NCI-H460 (cell line): ENCODE measurements around the gene GPM6B. TPM values are rescaled to one million over a fixed set of nuclear protein-coding genes. Genes with fewer than 3 reads are reported as not detected.

Experiments
- DNase-seq: peaks from one replicate; pipeline ENCODE4 v3.0.0-alpha.2; 2016; ENCODE audit warnings: low read depth; ENCODE audit errors: extremely low read depth
- total RNA-seq: library from RNA; depleted of rRNA; stranded (reverse); fragments of >200 nt; shearing (Covaris generic); gene quantifications from 2 replicates; pipeline ENCODE4 v1.2.3, GENCODE V29; 2014

The GPM6B gene
- total RNA-seq, 1 experiment from 2014 or later = 0.50 TPM

DNA sequence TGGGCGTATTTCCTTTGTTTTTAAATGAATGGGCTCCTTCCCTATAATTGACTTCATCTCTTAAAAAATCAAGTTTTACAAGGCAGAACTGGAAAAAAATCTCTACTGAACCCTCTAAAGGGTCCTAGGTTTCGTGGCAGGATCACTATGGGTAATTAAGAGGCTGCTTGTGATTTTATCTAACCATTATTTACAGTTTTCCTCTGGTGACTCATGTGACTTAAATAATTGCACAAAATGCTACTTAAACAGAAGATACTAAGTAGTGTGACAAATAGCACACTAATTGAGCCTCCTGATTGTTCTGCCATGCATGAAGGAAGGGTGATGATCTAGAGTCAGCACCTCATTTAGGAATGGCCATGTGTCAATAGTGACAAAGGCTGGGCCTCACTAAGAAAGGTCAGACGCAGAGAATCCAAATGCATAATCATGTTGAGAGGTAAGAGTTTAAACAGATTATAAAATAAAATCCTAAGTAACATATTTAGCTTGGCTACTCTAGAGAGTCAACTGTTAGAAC is 46.8 kb downstream of the GPM6B start:
- no peak for DNase-seq

DNA sequence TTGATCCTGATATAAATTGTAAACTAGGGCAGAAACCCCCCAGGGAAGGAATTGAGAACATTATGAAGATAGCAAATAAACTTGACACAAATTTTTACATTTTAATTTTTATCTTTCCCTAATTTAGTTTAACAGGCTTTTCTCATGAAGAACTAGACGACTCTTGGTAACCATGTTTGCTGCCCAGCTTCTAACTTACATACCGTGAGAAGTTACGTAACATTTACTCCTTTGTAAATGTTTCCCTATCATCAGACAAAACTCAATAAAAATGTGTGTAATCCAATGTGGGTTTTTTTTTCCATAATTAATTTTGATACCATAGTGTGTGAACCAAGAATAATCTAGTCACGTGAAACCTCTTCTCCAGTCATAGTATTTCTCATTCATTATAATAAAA is 48.0 kb downstream of the GPM6B start:
- no peak for DNase-seq

DNA sequence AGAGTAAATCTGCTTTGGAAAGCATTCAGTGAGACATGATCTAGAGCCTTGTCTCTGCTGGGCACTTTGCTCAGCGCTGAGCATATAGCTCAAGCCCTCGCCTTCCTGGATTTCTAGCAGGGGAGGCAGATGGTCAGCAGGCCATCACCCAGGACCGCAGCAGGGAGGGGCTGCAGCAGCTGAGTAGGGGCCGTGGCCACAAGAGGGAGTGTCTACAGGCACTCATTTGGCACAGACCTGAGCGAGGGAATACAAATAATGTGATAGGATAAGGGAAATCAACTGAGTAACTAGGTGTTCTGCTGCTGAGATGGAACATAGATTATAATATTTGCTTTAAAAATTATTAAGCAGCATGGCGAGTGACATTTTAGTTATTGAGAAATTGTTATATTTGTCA is 52.1 kb downstream of the GPM6B start:
- DNase-seq = no peak

DNA sequence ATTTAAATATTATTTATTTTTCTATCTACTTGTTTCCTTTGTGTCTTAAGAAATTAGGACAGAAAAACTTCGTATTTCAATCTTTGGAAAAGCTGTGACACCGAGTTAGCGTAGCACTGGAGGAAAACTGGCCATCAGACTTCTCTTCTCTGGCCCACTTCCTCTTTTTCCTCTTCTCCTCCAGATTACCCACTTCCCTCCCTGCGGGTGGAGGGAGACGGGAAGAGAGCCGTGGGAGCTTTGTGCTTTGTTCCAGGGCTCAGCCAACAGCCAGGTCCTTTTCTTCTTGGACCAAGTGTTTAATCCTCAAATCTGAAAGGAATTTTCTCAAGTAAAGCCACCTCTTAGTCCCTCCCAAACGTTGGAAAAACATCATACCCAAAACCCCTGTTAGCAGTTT is 52.6 kb downstream of the GPM6B start:
- DNase-seq = no peak

DNA sequence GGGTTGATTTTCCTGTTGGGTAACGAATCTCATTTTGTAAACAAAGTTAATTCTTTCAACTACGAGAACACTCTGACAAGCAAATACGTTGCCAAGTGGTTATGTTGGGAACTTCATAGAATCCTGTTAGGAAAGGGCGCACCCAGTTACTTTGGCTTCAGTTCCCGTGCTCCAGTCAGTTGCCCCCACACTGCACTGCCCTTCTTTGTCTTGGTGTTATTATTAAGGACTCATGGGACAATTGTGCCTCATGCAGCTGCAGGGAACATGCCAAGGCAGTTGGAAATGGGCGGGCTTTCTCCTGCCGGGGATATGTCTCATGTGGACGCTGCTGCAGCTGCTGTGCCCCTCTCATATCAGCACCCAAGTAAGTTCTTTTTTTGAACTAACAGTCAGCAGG is 53.4 kb downstream of the GPM6B start:
- DNase-seq = no peak

DNA sequence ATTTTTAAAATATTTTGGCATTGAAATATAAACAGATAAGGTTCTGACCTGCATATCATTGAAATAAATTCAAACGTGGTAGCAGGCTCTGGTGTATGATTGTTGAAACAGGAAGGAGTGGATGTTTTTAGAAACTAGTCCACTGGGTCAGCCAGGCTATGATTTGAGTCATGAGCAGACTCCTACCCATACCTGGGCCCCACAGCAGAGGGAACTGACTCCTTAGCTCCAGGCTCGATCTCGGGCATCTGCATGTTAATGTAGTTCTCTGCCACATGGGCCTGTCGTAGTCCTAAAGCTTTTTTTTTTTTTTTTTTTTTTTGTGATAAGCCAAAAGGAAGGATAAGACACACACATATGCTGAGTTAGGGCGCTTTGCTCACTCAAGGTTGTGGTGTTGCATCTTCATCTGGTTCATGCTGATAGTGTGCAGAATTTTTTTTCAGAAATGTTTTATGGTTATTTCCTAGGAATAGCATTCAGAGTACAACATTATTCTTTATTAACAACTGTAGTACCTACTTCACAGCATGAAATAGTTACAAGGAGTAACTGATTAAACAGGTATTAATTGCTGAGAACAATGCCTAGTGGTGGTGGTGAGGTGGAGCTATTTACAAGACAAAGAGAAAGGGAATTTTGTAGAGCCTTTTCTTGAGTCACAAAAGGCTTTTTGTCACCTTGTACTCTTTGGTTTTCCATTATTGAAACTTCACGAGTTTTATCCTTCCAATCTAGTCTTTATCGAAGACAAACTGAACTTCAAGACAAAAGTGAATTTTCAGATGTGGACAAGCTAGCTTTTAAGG is 55.1 kb downstream of the GPM6B start:
- DNase-seq = no peak

DNA sequence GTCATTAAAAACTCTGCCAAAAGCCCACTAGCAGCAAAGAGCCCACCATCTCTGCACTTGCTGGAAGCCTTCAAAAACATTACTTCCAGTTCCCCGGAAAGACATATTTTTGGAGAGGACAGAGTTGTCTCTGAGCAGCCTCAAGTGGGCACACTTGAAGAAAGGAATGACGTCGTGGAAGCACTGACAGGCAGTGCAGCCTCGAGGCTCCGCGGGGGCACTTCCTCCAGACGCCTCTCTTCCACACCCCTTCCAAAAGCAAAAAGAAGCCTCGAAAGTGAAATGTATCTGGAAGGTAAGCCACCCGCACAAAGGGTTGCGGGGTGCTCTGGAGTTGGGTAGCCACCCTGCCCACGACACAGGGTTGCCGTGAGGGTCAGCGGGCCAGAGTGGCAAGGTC is 56.5 kb downstream of the GPM6B start:
- no peak for DNase-seq

DNA sequence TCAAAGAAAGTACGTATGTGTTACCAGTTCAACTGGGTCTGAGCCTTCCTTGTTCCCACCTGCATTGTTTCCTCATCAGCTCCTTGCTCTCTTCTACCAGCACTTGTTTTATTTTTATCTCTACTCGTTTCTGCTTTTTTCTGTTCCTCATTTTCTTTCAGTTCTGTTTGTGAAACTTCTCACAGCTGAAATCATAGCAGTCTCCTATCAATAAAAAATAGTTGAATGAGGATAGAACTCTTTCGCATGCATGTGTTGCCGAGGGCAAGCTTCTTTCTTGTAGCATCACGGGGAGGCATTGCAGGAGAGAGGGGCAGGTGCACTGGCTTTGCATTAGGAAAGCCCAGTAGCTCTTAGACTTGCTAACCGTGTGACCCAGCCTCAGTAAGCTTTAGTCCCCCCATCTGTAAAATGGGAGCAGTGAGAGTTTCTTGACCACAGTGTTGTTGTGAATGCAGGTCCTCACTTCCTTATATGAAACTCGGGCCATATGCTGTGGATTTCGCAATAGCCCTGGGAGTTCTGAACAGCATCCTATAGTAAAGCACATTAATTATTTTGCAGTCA is 57.7 kb downstream of the GPM6B start:
- no peak for DNase-seq

DNA sequence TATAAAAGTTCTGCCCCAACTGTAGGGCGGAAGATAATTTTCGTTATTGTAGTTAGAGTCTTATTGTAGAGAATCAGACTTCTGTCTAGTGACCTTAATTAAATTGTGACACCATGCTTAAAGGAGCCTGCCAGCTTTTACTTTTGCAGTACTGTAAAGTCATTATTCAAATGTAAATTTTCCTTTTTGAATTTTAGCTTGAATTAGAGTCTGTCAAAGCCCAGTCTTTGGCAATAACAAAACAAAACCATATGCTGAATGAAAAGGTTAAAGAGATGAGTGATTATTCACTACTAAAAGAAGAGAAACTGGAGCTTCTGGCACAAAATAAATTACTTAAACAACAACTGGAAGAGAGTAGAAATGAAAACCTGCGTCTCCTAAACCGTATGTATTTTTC is 60.5 kb downstream of the GPM6B start:
- no peak for DNase-seq

DNA sequence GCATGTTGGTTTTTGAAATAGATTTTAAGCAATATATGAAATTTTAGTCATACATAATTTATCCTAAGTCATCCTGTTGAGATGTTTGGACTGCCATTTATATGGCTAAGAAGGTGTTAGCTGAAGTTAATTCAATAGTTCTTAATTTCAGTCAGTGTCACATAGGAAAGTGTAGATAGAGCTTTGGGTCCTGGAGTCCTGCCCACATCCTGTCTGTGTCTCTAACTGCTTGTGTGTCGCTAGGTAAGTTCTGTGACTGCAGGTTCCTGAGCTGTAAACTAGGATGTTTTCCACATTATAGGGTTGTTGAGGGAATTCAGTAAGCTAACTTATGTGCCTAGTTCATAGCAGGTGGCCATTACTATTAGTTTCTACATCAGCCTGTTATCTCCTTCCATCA is 61.6 kb downstream of the GPM6B start:
- no peak for DNase-seq

DNA sequence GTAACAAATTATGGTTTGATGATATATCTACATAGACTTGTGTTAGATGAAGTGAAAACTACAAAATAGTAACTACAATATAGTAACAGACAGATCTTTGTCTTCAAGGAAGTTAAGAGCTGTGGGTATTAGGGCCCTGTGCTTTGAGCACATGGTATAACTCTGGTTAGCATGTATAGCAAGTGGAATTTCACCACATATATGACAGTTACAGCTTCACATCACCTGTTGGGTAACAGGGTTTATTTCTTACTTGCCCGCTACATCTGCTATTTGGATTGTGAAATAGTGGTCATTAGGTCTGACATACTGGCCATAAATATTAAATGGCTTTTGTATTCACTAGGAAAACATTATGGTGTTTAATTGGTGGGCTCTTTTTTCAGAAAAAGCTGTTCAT is 62.1 kb downstream of the GPM6B start:
- no peak for DNase-seq

DNA sequence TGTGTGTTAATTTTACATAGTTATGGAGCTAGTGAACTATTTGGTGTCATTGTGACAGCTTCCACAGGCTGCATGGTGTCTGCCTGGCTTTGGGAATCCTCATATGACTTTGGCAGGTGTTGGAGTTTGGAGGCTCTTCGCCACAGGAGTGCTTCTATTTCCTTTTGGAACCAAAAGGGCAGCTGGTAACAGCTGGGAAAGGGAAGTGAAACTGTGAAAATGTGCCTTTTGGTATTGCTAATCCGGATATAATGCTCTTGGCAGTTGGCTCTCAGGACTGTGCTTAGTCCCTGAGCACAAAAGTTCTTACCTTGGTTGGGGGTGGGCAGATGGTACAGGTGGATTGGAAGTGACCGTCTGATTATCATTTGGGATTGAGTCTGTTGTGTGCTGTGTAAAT is 64.2 kb downstream of the GPM6B start:
- DNase-seq = no peak

DNA sequence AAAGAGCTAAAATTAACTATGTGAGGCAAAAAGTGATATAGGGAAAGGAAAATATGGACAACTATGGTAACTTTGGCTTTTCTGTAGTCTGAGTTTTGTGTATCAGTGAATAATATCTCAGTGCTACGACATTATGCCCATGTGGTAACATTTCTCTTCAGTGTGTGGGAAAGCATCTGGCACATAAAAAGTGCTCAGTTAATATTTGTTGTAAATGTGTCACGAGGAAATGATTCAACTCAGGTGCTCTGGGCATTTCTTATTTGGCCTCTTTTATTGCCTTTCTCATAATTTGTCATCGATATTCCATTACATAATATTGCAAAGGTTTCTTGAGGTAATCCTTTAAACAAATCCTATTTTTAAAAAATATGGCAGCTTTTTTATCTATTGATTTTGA is 64.8 kb downstream of the GPM6B start:
- DNase-seq = no peak

DNA sequence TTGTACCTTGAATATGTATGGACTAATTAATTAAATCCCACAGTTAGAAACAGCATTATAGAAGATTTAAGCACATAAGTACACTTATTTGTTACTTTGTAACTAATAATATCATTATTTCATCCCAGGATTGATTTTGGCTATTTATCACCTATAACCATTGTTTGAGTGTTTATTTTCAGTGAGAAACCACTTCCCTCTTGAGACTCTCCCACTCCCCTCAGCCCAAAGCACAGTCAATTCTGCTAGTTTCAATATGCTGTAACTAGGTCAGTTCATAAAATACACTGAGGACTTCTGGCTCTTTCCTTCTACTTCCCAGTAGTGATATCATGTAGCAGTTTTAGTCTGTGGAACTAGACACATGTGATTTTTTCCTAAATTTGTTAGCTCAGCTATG is 66.1 kb downstream of the GPM6B start:
- no peak for DNase-seq

DNA sequence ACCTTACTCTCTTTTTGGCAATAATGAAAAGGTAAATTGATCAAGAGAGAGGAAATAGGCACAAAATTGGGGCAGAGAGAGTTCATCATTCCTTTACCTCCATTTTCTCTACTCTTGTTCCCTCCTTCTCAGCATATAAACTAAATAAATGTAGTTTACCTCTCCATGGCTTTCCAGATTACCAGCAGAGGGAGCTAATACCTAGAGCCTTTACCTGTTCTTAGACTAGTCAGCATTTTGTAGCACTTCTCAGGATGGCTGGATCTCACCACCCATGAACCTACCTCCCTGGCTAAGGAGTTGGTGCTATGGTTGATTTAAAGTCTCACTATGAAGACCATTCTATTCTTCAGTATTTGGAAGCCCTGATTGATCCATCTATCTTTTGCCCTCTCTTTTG is 66.7 kb downstream of the GPM6B start:
- peak; percentile 55 for DNase-seq

DNA sequence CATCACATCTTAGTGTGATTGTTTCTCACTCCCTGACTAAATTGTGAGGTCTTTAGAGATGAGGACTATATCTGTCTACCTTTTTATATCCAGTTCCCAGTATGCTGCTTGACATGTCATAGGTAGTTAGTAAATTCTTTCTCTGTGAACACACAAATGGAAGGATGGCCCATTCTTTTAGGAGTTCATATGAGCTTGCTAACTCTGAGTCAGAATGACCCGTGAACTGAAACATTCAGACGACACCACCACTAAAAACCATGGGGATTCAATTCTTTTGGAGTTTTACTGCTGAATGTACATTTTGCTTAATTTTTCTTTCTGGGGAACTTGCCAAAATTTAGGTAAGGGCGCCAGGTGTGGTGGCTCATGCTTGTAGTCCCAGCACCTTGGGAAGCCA is 68.4 kb downstream of the GPM6B start:
- DNase-seq = no peak

DNA sequence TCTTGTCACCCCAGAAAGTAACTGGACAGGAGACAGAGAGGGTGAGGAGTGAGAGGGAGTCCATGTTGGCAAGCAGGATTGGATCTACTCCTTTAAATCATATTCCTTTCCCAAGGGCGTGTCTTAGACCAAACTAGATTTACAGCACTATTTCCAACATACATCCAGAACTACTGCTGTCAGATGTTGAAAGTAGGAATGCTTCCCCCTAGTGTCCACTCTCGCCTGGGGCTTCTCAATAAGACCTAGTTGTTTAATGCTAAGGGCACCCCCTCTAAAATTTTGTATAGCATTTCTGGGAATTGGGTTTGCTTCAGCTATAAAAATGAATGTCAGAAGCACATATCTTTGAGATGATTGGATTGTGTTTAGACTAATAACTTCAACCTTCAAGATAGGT is 69.1 kb downstream of the GPM6B start:
- DNase-seq = peak; percentile 28

DNA sequence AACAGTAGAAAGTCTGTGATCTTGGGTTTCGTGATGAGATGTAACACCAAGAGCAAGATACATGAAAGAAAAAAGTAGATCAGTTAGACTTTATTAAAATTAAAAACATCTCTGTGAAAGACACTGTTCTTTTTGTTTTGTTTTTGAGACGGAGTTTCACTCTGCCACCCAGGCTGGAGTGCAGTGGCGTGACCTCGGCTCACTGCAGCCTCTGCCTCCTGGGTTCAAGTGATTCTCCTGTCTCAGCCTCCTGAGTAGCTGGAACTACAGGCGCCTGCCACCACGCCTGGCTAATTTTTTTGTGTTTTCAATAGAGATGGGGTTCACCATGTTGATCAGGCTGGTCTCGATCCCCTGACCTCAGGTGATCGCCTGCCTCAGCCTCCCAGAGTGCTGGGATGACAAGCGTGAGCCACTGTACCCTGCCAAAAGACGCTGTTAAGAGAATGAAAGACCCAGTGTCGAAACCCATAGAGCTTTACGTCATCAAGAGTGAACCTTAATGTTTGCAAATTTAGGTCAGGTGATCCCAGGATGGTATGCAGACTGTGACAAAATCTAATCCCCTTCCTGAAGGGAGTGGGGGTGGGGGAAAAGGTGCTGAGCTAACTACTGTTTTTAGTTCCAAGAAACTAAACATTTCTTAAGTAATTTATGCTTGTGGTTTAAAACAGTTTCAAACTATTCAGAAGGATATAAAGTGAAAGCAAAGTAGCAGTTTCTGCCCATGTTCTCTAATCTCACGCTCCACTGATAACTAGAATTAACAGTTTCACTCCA is 74.3 kb downstream of the GPM6B start:
- no peak for DNase-seq

DNA sequence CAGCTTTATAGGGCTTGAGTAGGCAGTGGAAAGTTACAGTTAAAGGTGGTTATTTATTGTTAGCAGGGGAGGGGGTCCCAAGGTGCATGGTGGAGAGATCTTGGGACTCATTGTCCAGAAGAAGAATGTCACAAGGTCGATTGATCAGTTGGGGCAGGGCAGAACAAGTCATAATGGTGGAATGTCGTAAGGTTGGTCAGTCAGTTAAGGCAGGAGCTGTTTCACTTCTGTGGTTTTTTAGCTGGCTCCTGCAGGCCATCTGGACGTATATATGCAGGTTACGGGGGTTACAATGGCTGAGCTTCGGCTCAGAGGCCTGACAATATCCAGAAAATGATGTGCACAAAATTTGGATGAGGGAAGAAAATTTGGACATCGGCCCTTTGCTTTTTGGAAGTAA is 75.2 kb downstream of the GPM6B start:
- DNase-seq = no peak

DNA sequence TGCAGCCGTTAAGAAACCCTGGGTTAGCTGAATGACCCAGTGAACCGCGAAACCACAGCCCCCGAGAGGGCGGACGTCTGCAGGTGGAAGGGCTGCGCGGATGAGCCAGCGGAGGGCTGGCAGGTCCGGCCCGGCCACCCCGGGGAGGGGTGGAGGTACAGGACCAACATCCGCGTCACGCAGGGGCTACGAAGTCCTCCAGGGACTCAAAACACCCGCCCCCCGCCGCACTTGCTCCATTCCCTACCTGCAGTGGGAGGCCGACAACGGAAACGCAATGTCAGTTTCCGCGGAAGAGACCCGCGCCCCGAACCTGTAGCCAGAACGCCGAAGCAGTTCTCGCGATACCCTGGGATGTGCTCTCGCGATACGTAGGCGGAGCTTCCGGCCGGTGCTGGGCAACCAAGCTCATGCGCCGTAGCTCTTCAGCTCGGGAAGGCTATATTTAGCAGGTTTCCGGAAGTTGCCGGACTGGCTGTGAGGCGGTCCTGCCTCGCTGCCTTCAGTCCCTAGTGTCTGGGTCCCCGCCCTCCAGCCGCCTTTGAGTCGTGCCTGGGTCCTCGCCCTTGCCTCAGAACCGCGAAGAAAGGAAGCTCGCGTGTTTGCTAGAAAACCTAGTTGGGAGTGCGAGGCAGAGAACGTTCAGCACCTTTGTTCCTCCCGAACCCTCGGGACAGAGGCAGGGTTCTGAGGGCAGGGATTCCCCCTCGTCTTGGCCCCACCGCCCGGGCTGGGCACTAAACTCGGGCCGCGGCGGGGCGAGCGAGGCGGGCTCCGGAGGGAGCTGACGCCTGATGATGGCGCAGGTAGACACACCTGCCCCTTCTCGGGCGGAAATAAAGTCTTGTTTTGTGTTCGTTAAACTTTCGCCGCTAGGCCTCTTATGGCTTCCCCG is 82.4 kb downstream of the GPM6B start, which contains the start of the genes OFD1 and TRAPPC2:
Gene OFD1, plus strand, starts transcription at position 471 of the 895 bp plus-strand sequence. Its CDS starts 324 bp downstream, at position 795.
Gene TRAPPC2, minus strand, starts transcription at position 343 of the 895 bp plus-strand sequence. CDS start 14,657 bp downstream, outside the sequence.
- DNase-seq = peak; percentile 94
